ENCODE results near the gene BLID. TPM values are rescaled to one million over a fixed set of nuclear protein-coding genes. Genes with fewer than 3 reads are reported as not detected.

The BLID gene
- total and polyA plus RNA-seq, 5 donors: 0.57 to 2.4 (median 1.7) TPM

- intact Hi-C loops (cut with DNase I): loop anchor here (5.0 to 10.0 kb wide), 5 partner anchors 99 to 451 kb away; no protein-coding TSS in a partner anchor
- ATAC-seq (no peak), DNase-seq (no peak)
- Histone ChIP-seq H3K4me3 (ENCODE audit: low read length) (no peak overlapping the region), H3K4me1 (ENCODE audit: control insufficient read depth, insufficient read depth, low read length) (no peaks in the 10 kb centered on the region), H3K9me3 (ENCODE audit: control insufficient read depth, low read length) (no peaks in the 10 kb centered on the region), H3K27me3 (ENCODE audit: control insufficient read depth, insufficient read depth) (no peaks in the 10 kb centered on the region), H3K27ac (ENCODE audit: low read length) (no peak overlapping the region)
- 93% methylated on average over 4 of the region's 4 CpGs for WGBS
Measured at GRCh38 chr11:122103726-122104125, 12.3 kb downstream of the BLID start.

GRCh38 chr11:122103321-122103720 is 12.7 kb downstream of the BLID start:
- Histone ChIP-seq H3K27ac (ENCODE audit: low read length) (no peak overlapping the region), H3K9me3 (ENCODE audit: control insufficient read depth, low read length) (no peaks in the 10 kb centered on the region), H3K4me3 (ENCODE audit: low read length) (no peak overlapping the region), H3K27me3 (ENCODE audit: control insufficient read depth, insufficient read depth) (no peaks in the 10 kb centered on the region), H3K4me1 (ENCODE audit: control insufficient read depth, insufficient read depth, low read length) (no peaks in the 10 kb centered on the region)
- no peak for DNase-seq
- intact Hi-C loops (cut with DNase I): loop anchor here (5.0 to 10.0 kb wide), 5 partner anchors 99 to 451 kb away; no protein-coding TSS in a partner anchor
- WGBS: 69% methylated on average over 6 of the region's 6 CpGs
- no peak for ATAC-seq

- Histone ChIP-seq H3K9me3 (ENCODE audit: control insufficient read depth, low read length) (no peaks in the 10 kb centered on the region), H3K4me1 (ENCODE audit: control insufficient read depth, insufficient read depth, low read length) (no peaks in the 10 kb centered on the region), H3K27me3 (ENCODE audit: control insufficient read depth, insufficient read depth) (no peaks in the 10 kb centered on the region), H3K27ac (ENCODE audit: low read length) (peak overlapping the region; percentile 98), H3K4me3 (ENCODE audit: low read length) (no peak overlapping the region)
- no peak for DNase-seq
- WGBS: 73% methylated on average over 4 of the region's 4 CpGs
- intact Hi-C loops (cut with DNase I): loop anchor here (5.0 to 10.0 kb wide), 5 partner anchors 100 to 450 kb away; no protein-coding TSS in a partner anchor
- no peak for ATAC-seq
Measured at GRCh38 chr11:122102426-122102825, 13.6 kb downstream of the BLID start.

GRCh38 chr11:122101625-122102291 is 14.3 kb downstream of the BLID start:
- peak; percentile 61 to 84 (median 82) for DNase-seq
- ATAC-seq: peak; percentile 86 to 91
- Histone ChIP-seq H3K27me3 (ENCODE audit: control insufficient read depth, insufficient read depth) (no peaks in the 10 kb centered on the region), H3K9me3 (ENCODE audit: control insufficient read depth, low read length) (no peaks in the 10 kb centered on the region), H3K4me1 (ENCODE audit: control insufficient read depth, insufficient read depth, low read length) (no peaks in the 10 kb centered on the region), H3K4me3 (ENCODE audit: low read length) (peak overlapping the region; percentile 91), H3K27ac (ENCODE audit: low read length) (peak overlapping the region; percentile 98)
- intact Hi-C loops (cut with DNase I): loop anchor here (2.0 to 10.0 kb wide), 6 partner anchors 101 to 449 kb away; no protein-coding TSS in a partner anchor
- WGBS: under 1% methylated on average over 13 of the region's 13 CpGs

GRCh38 chr11:122100756-122101080 is 15.3 kb downstream of the BLID start:
- Histone ChIP-seq H3K4me1 (ENCODE audit: control insufficient read depth, insufficient read depth, low read length) (no peaks in the 10 kb centered on the region), H3K27ac (ENCODE audit: low read length) (peak overlapping the region; percentile 98), H3K4me3 (ENCODE audit: low read length) (peak overlapping the region; percentile 91), H3K9me3 (ENCODE audit: control insufficient read depth, low read length) (no peaks in the 10 kb centered on the region), H3K27me3 (ENCODE audit: control insufficient read depth, insufficient read depth) (no peaks in the 10 kb centered on the region)
- DNase-seq (peak; percentile 44 to 81 (median 78)), ATAC-seq (peak; percentile 50 to 62)
- WGBS: 9% methylated on average over 11 of the region's 11 CpGs
- intact Hi-C loops (cut with DNase I): loop anchor here (2.0 to 10.0 kb wide), 6 partner anchors 102 to 448 kb away; no protein-coding TSS in a partner anchor

GRCh38 chr11:122100037-122100755 is 15.8 kb downstream of the BLID start:
- ATAC-seq: peak; percentile 63 to 66
- intact Hi-C loops (cut with DNase I): loop anchor here (2.0 to 10.0 kb wide), 6 partner anchors 102 to 448 kb away; no protein-coding TSS in a partner anchor
- Histone ChIP-seq H3K9me3 (ENCODE audit: control insufficient read depth, low read length) (no peaks in the 10 kb centered on the region), H3K4me1 (ENCODE audit: control insufficient read depth, insufficient read depth, low read length) (no peaks in the 10 kb centered on the region), H3K27ac (ENCODE audit: low read length) (peak overlapping the region; percentile 98), H3K4me3 (ENCODE audit: low read length) (peak overlapping the region; percentile 91), H3K27me3 (ENCODE audit: control insufficient read depth, insufficient read depth) (no peaks in the 10 kb centered on the region)
- DNase-seq: peak; percentile 55 to 80 (median 80)
- WGBS: 6% methylated on average over 27 of the region's 27 CpGs

- H3K4me1 ChIP-seq (ENCODE audit: control insufficient read depth, insufficient read depth, low read length): no peaks in the 10 kb centered on the region
- no peaks in the 10 kb centered on the region for H3K9me3 ChIP-seq (ENCODE audit: control insufficient read depth, low read length)
- no peaks in the 10 kb centered on the region for H3K27me3 ChIP-seq (ENCODE audit: control insufficient read depth, insufficient read depth)
- DNase-seq (no peak), ATAC-seq (peak; percentile 27 to 30)
- H3K4me3 ChIP-seq (ENCODE audit: low read length): peak overlapping the region; percentile 91
- peak overlapping the region; percentile 65 for H3K27ac ChIP-seq (ENCODE audit: low read length)
- intact Hi-C loops (cut with DNase I): loop anchor here (2.0 to 10.0 kb wide), 8 partner anchors 65 to 447 kb away; no protein-coding TSS in a partner anchor
- 27% methylated on average over 13 of the region's 13 CpGs for WGBS
Measured at GRCh38 chr11:122099374-122100036, 16.5 kb downstream of the BLID start.

- no peaks in the 10 kb centered on the region for H3K27me3 ChIP-seq (ENCODE audit: control insufficient read depth, insufficient read depth)
- ATAC-seq: no peak
Measured at GRCh38 chr11:122098261-122098980, 17.6 kb downstream of the BLID start.

GRCh38 chr11:122097419-122098001 is 18.5 kb downstream of the BLID start:
- peaks cover 3% of the 10 kb centered on the region for H3K4me1 ChIP-seq (ENCODE audit: control insufficient read depth, insufficient read depth, low read length)
- no peaks in the 10 kb centered on the region for H3K9me3 ChIP-seq (ENCODE audit: control insufficient read depth, low read length)
- no peaks in the 10 kb centered on the region for H3K27me3 ChIP-seq (ENCODE audit: control insufficient read depth, insufficient read depth)
- peak overlapping the region; percentile 81 for H3K4me3 ChIP-seq (ENCODE audit: low read length)
- ATAC-seq (no peak), DNase-seq (no peak)
- peak overlapping the region; percentile 86 for H3K27ac ChIP-seq (ENCODE audit: low read length)
- WGBS: 21% methylated on average over 11 of the region's 11 CpGs
- intact Hi-C loops (cut with DNase I): loop anchor here in 1 of 4 donors (5.0 to 10.0 kb wide), 2 partner anchors 63 to 435 kb away; no protein-coding TSS in a partner anchor

More at GRCh38 chr11:122098261-122098980, 17.6 kb downstream of the BLID start:
- Histone ChIP-seq H3K9me3 (ENCODE audit: control insufficient read depth, low read length) (no peaks in the 10 kb centered on the region), H3K4me1 (ENCODE audit: control insufficient read depth, insufficient read depth, low read length) (peaks cover 3% of the 10 kb centered on the region), H3K27ac (ENCODE audit: low read length) (no peak overlapping the region), H3K4me3 (ENCODE audit: low read length) (peak overlapping the region; percentile 81)
- intact Hi-C loops (cut with DNase I): loop anchor here in 1 of 4 donors (5.0 to 10.0 kb wide), 2 partner anchors 64 to 436 kb away; no protein-coding TSS in a partner anchor
- WGBS: 34% methylated on average over 7 of the region's 7 CpGs
- DNase-seq: no peak

Measured in right cardiac atrium (tissue), 5 donors.